ENCODE data around the gene TRAPPC5.
"Not testable (repeated sequence)": the region's sequence is repeated elsewhere in the genome, so short reads cannot be mapped to it uniquely, and the experiment has no call there.

TRAPPC5 gene

GRCh38 chr19:7680606-7681339 is at the start of gene TRAPPC5:
TRAPPC5 (plus strand) TSS chr19:7680833; CDS start chr19:7682254, 1,421 bp downstream.
- peak; percentile 62 to 77 for DNase-seq

- DNase-seq = no peak
These were observed 49.1 kb upstream of the TRAPPC5 start for GRCh38 chr19:7631577-7631976.

- no peak for DNase-seq
These were observed 48.1 kb upstream of the TRAPPC5 start for GRCh38 chr19:7632340-7633203.

GRCh38 chr19:7633698-7634097 is 46.9 kb upstream of the TRAPPC5 start, which contains the start of gene PCP2:
PCP2 (minus strand) TSS chr19:7633719; CDS start chr19:7633457, 262 bp downstream.
- DNase-seq = no peak

- DNase-seq = no peak
These were observed 45.0 kb upstream of the TRAPPC5 start for GRCh38 chr19:7635670-7636069.

- no peak for DNase-seq
These were observed 44.3 kb upstream of the TRAPPC5 start for GRCh38 chr19:7636317-7636690.

GRCh38 chr19:7636691-7637373 is 43.8 kb upstream of the TRAPPC5 start, which contains the start of gene STXBP2:
STXBP2 (plus strand) TSS chr19:7637110; CDS start chr19:7637150, 40 bp downstream.
- DNase-seq = no peak

GRCh38 chr19:7637374-7638256 is 43.0 kb upstream of the TRAPPC5 start:
- DNase-seq = no peak

GRCh38 chr19:7638802-7639465 is 41.7 kb upstream of the TRAPPC5 start:
- no peak for DNase-seq

GRCh38 chr19:7639863-7640348 is 40.7 kb upstream of the TRAPPC5 start:
- no peak for DNase-seq

GRCh38 chr19:7640803-7641202 is 39.8 kb upstream of the TRAPPC5 start:
- no peak for DNase-seq

GRCh38 chr19:7641290-7642276 is 39.0 kb upstream of the TRAPPC5 start:
- DNase-seq = no peak

GRCh38 chr19:7642295-7643030 is 38.2 kb upstream of the TRAPPC5 start:
- DNase-seq = no peak

GRCh38 chr19:7643031-7643415 is 37.6 kb upstream of the TRAPPC5 start:
- no peak for DNase-seq

- DNase-seq = not testable (repeated sequence)
These were observed 36.7 kb upstream of the TRAPPC5 start for GRCh38 chr19:7643629-7644549.

- DNase-seq = no peak
These were observed 36.1 kb upstream of the TRAPPC5 start for GRCh38 chr19:7644550-7644877.

- DNase-seq = no peak
These were observed 35.5 kb upstream of the TRAPPC5 start for GRCh38 chr19:7645163-7645562.

- no peak for DNase-seq
These were observed 34.8 kb upstream of the TRAPPC5 start for GRCh38 chr19:7645656-7646425.

All from hippocampal formation (tissue), 2 donors.